HPDE6-E6E7 (cell line): ENCODE data around the gene BMP3.
"Not testable (repeated sequence)": the region's sequence is repeated elsewhere in the genome, so short reads cannot be mapped to it uniquely, and the experiment has no call there.

Source experiments
- DNase-seq: peaks from one replicate; pipeline ENCODE4 v3.0.0; 2011; ENCODE audit warnings: missing footprints; ENCODE audit errors: extremely low spot score

Gene BMP3

DNA sequence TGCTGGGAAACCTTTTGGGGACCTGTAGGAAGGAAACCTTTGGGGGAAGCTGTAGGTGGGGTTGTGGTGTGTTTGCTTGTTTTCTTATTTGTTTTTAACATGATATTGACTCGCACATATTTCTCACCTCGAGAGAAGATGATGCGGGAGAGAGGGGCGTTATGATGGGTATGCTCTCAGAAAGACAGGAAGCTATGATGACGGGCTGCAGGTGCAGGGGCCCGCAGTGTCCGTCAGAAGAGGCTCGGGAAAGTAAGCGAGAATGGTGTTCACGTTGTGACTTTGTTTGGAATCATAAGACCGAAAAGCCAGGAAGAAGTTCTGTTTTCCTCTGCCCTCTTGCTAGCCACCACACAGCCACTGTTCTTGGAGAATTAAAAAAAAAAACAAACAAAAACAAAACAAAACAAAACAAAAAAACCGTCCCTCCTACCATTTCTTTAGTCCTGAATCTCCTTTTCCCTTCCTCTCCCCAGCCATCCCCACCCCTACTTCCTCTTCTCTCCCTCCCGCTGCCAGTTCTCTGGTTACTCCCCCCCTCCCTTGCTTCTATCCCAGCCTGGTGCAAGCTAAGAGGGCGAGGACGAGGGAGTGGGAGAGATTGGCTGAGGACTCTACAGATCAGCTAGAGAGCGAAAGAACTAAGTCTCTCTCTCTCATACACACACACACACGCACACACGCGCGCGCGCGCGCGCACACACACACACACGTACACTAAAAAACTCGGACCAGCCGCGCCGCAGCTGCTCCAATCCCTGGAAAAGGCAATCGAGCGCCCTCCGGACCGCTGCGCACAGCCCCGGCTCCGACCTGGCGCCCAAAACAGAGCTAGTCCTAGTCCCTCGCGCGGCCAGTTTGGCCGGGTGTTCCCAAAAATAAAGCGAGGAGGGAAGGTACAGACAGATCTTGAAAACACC, at the start of gene BMP3:
BMP3 (plus strand) TSS at position 648 of the 920 bp plus-strand sequence. CDS start 577 bp downstream, outside the sequence.
- DNase-seq: no peak

DNA sequence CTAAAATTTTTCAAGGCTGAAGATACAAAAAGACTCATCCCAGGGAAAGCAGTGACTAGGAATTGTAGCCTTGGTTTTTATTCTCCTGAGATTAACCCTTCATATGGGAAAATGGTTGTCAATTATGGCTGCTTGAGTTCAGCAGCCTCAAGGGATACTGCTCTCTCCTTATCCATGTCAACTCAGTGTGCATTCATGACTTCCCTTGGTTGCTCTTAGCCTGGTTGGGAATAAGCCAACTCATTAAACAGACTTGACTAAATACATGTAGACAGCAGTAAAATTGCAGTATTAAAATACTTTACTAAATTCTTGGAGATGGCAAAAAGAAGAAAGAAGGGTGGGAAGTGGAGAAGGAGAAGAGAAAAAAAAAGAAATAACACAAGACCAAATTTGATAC, 44.5 kb upstream of the BMP3 start:
- no peak for DNase-seq

DNA sequence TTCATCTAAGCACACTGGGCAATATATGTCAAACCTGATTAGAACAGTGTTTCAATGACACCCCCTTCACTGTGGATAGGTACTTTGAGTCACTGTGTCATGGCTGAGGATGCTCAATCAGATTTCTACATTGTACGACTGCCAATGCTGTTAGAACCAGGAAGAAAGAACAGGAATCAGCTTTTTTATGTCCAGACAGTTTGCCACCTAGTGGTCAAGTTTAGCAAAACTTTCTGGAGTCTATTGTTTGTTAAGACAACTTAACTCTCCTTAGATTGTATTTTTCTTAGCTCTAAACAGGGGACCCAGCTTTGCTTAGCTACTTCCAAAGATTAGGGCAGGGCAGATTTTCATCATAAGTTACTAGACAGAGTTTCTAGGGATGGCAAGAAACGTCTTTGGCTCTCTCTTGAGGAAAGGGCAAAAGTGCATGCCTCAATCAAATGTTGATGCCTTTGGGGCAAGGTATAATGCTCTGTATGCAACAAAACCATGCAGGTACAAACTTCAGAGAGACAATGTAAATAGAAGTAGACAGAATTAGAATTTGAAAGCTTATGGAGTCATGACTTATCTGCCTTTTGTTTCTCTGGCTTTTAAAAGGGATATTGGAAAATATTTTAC, 40.5 kb upstream of the BMP3 start:
- DNase-seq: peak; percentile 11

GRCh38 chr4:80990851-80991250, 39.7 kb upstream of the BMP3 start:
- DNase-seq: no peak

DNA sequence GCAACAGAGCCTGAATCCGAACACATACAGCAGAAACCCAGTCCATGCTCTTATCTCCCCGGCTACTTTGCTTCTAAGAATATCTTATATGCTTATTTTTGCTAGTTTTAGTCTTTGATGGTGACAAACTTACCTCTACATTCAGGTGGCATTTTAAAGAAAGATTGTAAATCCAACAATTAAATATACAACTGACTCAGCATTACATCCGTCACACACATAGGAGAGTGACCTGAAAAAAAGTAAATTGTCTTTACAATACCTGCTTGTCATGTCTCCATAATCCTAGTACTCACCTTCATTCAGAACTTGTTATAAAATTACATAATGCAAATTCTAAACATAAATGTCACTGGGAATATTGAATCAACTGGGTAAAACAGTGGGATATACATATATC, 30.6 kb upstream of the BMP3 start:
- no peak for DNase-seq

DNA sequence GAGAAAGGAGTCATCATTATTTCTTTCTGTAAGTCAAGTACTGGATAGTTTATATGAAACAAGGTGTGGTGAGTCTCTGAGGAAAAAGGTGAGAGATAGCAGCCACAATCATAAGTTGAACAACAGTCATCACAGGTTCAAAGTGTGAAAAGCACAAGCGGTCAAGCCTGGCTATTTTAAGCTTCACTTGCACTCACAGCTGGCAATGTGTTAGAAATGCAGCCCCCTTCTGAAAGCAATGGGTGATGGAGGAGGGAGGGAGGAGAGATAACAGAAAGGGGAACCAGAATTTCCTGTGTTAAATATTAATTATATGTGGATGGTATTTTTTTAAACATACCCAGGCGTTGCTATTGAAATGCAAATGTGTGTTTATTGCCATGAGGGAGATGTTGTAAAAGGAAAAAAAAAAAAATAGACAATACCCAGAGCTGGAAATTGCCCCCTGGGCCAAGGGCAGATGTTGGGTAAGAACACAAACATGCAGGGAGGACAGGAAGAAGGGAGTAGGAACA, 26.9 kb upstream of the BMP3 start:
- DNase-seq: no peak

DNA sequence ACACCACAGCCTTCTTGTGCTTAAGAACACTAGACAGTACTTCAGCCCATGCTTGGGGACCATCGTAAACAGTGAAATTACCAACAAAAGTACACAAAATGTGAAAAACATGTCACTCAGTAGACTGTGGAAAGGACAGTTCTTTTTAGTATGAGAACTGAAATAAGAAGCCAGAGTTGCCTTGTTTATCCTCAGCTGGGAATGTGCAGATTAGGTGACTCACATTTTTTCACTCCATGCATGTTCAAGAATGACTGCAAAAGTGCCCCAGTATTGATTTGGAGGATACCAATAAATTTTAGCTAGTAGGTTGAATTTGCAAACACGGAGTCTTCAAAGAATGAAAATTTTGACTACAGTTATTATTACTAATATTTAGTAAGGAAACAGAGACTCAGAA, 23.1 kb upstream of the BMP3 start:
- no peak for DNase-seq

GRCh38 chr4:81016566-81016965, 13.9 kb upstream of the BMP3 start:
- DNase-seq: not testable (repeated sequence)

DNA sequence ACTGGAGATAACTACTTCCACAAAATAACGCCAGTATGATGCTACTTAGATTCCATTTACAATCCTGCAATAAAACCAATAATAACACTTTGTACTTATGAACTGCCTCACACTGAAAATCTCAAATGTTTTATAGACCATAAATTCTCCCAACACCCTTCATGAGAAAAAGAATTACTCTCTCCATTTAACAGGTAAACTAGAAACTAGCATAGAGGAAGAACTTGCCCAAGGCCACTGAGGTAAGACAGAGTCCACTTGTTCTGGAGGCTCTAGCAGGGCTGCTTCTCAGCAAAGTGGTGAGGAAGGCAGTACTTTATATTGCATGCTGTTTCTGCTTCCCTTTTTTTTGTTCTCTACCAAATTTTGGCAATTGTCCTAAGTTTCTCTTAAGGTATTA, 11.5 kb upstream of the BMP3 start:
- DNase-seq: no peak

- no peak for DNase-seq
These were observed 9.2 kb upstream of the BMP3 start for GRCh38 chr4:81021142-81021944.

DNA sequence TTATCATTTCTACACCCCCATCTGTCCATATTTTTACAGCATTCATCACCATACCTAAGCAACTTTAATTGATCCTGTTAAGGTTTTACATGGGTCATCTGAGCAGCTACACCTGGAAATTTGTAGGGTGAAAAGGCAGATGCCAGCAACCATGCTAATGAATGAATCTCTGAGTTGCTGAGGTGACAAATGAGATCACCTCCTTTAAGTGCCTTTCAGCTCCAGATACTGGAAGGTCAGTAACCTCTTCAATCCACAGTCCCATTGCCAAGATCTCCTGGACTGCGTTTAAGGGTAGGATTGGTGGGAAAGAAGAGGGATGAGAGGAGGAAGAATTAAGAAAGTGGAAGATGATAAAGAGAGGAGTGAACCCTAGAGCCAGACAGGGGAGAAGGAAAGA, 8.5 kb upstream of the BMP3 start:
- no peak for DNase-seq

DNA sequence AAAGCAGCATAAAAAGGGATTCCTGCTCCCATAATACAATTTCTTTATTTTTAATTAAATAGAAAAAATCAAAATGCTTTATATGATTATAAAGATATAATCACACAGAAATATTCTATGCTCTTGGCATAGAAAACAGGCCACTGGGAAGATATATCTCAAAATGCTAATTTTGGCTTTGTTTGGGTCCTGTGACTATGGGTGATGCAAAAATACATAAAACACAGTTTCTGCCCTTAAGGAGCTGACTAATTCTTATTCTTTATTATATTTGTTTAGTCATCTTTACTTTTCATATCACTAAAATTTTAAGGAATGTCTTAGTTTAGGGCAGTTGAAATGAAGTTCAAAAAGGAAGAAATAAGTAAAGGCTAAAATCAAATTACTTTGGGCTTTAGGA, 7.0 kb upstream of the BMP3 start:
- DNase-seq: no peak

DNA sequence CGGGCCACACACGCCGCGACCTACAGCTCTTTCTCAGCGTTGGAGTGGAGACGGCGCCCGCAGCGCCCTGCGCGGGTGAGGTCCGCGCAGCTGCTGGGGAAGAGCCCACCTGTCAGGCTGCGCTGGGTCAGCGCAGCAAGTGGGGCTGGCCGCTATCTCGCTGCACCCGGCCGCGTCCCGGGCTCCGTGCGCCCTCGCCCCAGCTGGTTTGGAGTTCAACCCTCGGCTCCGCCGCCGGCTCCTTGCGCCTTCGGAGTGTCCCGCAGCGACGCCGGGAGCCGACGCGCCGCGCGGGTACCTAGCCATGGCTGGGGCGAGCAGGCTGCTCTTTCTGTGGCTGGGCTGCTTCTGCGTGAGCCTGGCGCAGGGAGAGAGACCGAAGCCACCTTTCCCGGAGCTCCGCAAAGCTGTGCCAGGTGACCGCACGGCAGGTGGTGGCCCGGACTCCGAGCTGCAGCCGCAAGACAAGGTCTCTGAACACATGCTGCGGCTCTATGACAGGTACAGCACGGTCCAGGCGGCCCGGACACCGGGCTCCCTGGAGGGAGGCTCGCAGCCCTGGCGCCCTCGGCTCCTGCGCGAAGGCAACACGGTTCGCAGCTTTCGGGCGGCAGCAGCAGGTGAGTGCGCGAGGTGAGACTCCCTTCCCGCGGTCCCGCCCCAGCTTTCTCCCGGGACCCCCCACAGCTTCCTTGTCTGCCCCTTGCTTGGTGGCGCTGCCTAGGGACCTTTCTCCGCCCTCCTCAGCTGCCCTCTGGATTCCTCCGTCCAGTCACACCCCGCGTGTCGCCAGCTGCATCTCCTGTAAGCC, 678 bp downstream of the BMP3 start:
- no peak for DNase-seq

DNA sequence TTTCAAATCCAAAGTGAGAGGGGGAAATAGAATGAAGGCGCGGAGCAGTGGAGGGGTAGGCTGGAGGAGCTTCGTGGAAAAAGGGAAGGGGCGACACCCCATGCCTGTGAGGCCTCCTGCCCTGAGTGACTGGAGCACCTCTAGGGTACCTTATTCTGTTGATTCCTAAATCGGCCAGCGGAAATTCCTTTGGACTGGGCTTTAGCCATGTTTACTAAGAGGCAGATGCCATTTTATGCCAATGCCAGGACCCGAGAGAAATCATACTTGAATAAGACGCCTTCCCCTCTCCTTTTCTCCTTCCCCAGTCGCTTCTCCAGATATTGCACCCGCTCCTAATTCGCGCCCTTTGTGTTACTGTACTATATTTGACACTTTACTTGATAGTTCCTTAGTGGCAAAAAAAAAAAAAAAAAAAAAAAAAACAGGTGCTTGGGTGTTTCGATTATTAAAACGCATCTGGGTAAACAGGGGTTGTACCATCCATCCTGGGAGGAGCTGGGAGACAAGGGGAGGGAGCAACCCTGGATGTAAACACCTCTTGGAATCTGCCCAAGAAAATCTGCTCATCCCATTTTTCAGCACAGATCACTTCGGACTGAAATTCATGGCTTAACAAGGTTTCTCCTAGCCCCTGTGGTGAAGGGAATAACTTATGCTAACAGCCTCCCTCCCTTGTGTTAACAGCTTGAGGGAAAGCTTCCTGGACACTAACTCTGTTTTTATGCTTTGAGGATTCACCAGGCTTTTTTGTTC, 1.5 kb downstream of the BMP3 start:
- no peak for DNase-seq

- no peak for DNase-seq
These were observed 2.5 kb downstream of the BMP3 start for GRCh38 chr4:81032771-81033684.

GRCh38 chr4:81038636-81039350, 8.3 kb downstream of the BMP3 start:
- DNase-seq: no peak

- DNase-seq: no peak
These were observed 9.0 kb downstream of the BMP3 start for GRCh38 chr4:81039351-81039972.

DNA sequence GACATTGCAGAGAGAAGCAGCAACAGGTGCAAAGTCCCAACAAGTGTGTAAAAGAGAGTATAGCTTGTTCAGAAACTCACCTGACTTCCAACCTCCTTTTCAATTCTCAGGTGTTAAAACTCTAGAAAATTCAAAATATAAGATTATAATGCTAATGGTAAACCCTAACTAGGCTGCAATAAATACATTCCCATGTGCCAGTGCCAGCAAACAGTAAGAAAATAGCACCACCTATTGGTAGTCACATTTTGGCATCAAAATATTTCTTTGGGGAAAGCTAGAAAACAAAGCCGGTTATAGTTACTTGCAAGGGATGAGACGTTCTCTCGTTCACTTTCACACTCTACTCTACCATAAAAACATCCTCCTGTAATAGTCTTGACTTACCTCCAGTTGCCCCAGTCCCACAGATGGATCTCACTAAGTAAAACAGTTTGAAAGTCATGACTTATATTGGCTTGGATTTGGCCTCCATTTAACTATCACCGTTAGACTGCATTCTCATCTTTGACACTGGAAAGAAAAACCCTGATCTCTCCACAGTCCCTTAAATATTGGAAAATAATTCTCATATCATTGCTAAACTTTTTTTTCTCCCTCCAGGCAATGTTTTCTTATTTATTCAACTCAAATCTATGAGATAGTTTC, 9.6 kb downstream of the BMP3 start:
- no peak for DNase-seq
